ENCODE data around the gene CSMD2.

The CSMD2 gene

GRCh38 chr1:33635336-33636012, 529.6 kb downstream of the CSMD2 start:
- H3K4me3 ChIP-seq = no peak overlapping the region
- H3K9me3 ChIP-seq = no peaks in the 10 kb centered on the region
- no peak overlapping the region for H3K9ac ChIP-seq
- no peaks in the 10 kb centered on the region for H3K36me3 ChIP-seq
- no peaks in the 10 kb centered on the region for H3K27me3 ChIP-seq
- no peak for TF ChIP-seq Cebpa-rat (IDR thresholded peaks at IDR 0.05)
- no peak overlapping the region for H3K27ac ChIP-seq
- no peaks in the 10 kb centered on the region for H4K20me1 ChIP-seq
- H3K4me2 ChIP-seq = no peak overlapping the region
- H3K4me1 ChIP-seq = no peaks in the 10 kb centered on the region

DNA sequence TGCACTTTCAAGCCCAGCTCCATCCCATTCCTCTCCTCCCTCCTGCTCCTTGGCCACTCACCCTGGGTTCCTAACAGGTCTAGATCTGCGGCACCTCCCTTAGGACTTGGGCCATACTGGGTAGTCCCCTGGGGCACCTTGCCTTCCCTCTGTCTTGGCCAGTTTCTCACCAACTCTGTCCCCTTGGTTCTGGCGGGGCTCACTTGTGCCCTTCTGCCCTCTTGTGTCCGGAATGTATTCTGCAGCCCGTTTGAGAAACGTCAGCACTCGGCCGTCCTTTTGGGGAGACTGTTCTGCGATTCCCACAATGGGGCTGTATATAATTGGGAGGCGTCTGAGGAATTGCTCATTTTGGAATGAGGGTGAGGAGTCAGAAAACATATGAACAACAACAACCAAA, 530.2 kb downstream of the CSMD2 start:
- H3K4me3 ChIP-seq = no peak overlapping the region
- no peak overlapping the region for H3K4me2 ChIP-seq

GRCh38 chr1:33634143-33634542, 530.9 kb downstream of the CSMD2 start:
- no peak overlapping the region for H3K27ac ChIP-seq
- H3K4me2 ChIP-seq = no peak overlapping the region
- H3K4me3 ChIP-seq = no peak overlapping the region
- no peaks in the 10 kb centered on the region for H3K9me3 ChIP-seq
- no peaks in the 10 kb centered on the region for H3K27me3 ChIP-seq
- H3K9ac ChIP-seq = no peak overlapping the region
- H3K4me1 ChIP-seq = no peaks in the 10 kb centered on the region; the same call in 1 of the 2 replicates
- no peaks in the 10 kb centered on the region for H3K36me3 ChIP-seq
- no peak for TF ChIP-seq Cebpa-rat (IDR thresholded peaks at IDR 0.05)
- no peaks in the 10 kb centered on the region for H4K20me1 ChIP-seq

More for the DNA sequence above, 530.2 kb downstream of the CSMD2 start:
- Histone ChIP-seq H4K20me1 (no peaks in the 10 kb centered on the region), H3K27me3 (no peaks in the 10 kb centered on the region), H3K4me1 (no peaks in the 10 kb centered on the region; the same call in 1 of the 2 replicates), H3K9ac (no peak overlapping the region), H3K27ac (no peak overlapping the region), H3K36me3 (no peaks in the 10 kb centered on the region), H3K9me3 (no peaks in the 10 kb centered on the region)
- TF ChIP-seq Cebpa-rat (IDR thresholded peaks at IDR 0.05) = no peak

DNA sequence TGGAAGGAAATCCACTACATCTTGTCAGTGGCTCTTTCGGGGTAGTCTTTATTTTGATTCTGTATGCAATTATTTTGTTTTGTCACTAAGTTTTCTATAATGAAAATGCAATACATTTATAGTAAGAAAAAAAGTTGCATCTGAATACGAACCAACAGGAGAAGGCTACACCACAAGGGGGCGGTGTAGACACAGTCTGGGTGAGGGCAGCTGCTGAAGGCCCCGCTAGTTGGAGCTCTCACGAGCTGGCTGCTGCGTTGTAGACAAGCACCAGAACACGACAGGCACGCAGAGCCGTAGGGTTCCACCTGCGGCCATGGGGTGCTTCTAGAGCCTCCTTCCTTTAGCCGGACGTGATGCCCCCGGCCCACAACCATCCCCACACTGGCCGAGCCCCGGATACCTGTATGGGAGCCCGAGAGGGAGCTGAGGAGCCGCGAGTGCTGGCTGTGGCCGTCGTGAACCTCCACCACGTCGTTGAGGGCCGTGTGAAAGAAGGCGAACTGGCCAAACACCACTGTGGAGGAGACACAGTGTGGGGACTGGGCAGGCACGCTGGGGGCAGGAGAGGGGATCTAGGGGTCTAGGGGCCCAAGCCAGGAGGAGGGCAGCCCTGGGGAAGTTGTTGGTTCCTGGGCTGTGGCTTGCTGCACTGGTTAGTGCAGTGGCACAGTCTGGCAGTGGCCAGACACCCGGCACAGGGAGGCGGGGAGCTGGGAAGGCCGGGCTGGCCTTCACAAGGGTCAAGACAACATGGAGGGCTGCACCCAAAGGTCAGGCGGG, 531.8 kb downstream of the CSMD2 start:
- H3K36me3 ChIP-seq = no peaks in the 10 kb centered on the region
- no peaks in the 10 kb centered on the region for H4K20me1 ChIP-seq
- TF ChIP-seq Cebpa-rat (IDR thresholded peaks at IDR 0.05) = no peak
- H3K4me2 ChIP-seq = no peak overlapping the region
- H3K9me3 ChIP-seq = no peaks in the 10 kb centered on the region
- no peak overlapping the region for H3K27ac ChIP-seq
- no peak overlapping the region for H3K9ac ChIP-seq
- no peaks in the 10 kb centered on the region for H3K27me3 ChIP-seq
- H3K4me3 ChIP-seq = no peak overlapping the region
- peaks cover 2% of the 10 kb centered on the region; the same call in 1 of the 2 replicates for H3K4me1 ChIP-seq

DNA sequence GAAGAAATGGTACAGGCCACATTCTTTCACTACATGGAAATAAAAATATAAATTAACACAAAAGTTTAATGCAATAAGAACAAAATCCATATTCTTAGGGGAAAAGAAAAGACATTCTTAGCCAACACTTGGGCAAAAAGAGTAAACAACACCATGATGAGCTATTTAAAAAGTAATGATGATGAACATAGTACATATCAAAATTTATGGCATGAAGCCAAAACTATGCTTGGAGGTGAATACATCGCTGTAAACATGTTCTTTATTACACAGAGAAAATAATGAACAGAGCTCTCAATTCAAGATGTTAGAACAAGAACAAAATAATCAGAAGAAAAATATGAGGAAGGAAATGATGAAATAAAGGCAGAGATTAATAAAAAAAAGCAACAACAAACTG, 534.3 kb downstream of the CSMD2 start:
- H3K27me3 ChIP-seq = no peaks in the 10 kb centered on the region
- TF ChIP-seq Cebpa-rat (IDR thresholded peaks at IDR 0.05) = no peak

DNA sequence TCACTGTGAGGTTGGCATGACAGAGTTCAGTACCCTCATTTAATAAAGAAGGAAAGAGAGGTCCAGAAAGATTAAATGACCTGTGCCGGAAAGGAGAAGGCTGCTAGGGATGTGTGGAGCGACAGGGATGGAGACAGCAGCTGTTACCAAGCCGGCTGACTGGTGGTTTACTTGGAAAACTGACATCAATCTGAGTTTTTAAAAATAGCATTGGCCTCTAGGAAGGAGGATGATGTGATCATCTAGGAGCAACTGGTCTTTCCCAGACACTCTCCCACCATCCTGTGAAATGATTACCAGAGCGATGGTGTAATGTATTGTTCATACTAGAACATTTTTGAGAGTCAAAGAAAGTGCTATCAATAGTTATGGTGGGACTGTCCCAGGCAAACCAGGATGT, 538.2 kb downstream of the CSMD2 start:
- no peak overlapping the region for H3K27ac ChIP-seq
- H3K4me3 ChIP-seq = no peak overlapping the region
- H3K4me2 ChIP-seq = no peak overlapping the region
- no peaks in the 10 kb centered on the region for H4K20me1 ChIP-seq
- no peak for TF ChIP-seq Cebpa-rat (IDR thresholded peaks at IDR 0.05)
- H3K27me3 ChIP-seq = no peaks in the 10 kb centered on the region
- no peaks in the 10 kb centered on the region for H3K36me3 ChIP-seq
- H3K9ac ChIP-seq = no peak overlapping the region
- H3K4me1 ChIP-seq = peaks cover 12% of the 10 kb centered on the region
- H3K9me3 ChIP-seq = no peaks in the 10 kb centered on the region; the same call in 1 of the 2 replicates

More for the DNA sequence above, 534.3 kb downstream of the CSMD2 start:
- H3K4me1 ChIP-seq = peaks cover 12% of the 10 kb centered on the region
- H3K36me3 ChIP-seq = no peaks in the 10 kb centered on the region
- H4K20me1 ChIP-seq = no peaks in the 10 kb centered on the region
- H3K9ac ChIP-seq = no peak overlapping the region
- no peak overlapping the region for H3K4me2 ChIP-seq
- H3K9me3 ChIP-seq = no peaks in the 10 kb centered on the region
- no peak overlapping the region for H3K27ac ChIP-seq
- no peak overlapping the region for H3K4me3 ChIP-seq

GRCh38 chr1:33624991-33625870, 539.8 kb downstream of the CSMD2 start:
- no peak for TF ChIP-seq Cebpa-rat (IDR thresholded peaks at IDR 0.05)
- H3K4me1 ChIP-seq = peaks cover 12% of the 10 kb centered on the region
- no peaks in the 10 kb centered on the region for H3K36me3 ChIP-seq
- H3K4me2 ChIP-seq = no peak overlapping the region
- H3K9me3 ChIP-seq = no peaks in the 10 kb centered on the region; the same call in 1 of the 2 replicates
- no peaks in the 10 kb centered on the region for H3K27me3 ChIP-seq
- no peak overlapping the region for H3K4me3 ChIP-seq
- H3K27ac ChIP-seq = no peak overlapping the region
- no peak overlapping the region for H3K9ac ChIP-seq
- no peaks in the 10 kb centered on the region for H4K20me1 ChIP-seq

- Histone ChIP-seq H3K9ac (no peak overlapping the region), H4K20me1 (no peaks in the 10 kb centered on the region), H3K27me3 (no peaks in the 10 kb centered on the region), H3K4me2 (no peak overlapping the region), H3K36me3 (no peaks in the 10 kb centered on the region), H3K9me3 (no peaks in the 10 kb centered on the region; the same call in 1 of the 2 replicates), H3K4me1 (peaks cover 12% of the 10 kb centered on the region), H3K27ac (no peak overlapping the region), H3K4me3 (no peak overlapping the region)
- TF ChIP-seq Cebpa-rat (IDR thresholded peaks at IDR 0.05) = no peak
Measured at GRCh38 chr1:33624261-33624990, 540.6 kb downstream of the CSMD2 start.

DNA sequence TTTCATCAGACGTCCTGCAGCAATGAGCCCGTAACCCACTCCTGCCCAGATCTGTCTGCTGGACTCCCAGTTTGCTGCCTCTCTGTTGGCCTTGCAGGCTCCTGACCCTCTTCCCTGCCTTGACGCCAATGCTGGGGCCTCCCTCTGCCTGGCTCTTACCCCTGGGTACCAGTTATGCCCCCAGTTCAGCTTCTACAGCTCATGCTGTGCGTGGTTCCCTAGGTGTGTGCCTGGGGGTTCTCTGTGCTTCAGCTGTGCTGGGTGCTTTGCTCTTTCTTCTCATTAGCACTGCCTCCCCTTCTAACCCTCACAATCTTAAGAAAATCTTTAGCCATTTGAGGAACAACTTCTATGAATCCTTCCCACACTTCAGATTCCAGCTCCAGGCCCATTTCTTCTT, 541.2 kb downstream of the CSMD2 start:
- Histone ChIP-seq H3K9me3 (no peaks in the 10 kb centered on the region; the same call in 1 of the 2 replicates), H3K4me1 (peaks cover 12% of the 10 kb centered on the region), H3K27me3 (no peaks in the 10 kb centered on the region), H3K27ac (no peak overlapping the region), H4K20me1 (no peaks in the 10 kb centered on the region), H3K36me3 (no peaks in the 10 kb centered on the region), H3K4me2 (no peak overlapping the region), H3K4me3 (no peak overlapping the region), H3K9ac (no peak overlapping the region)
- no peak for TF ChIP-seq Cebpa-rat (IDR thresholded peaks at IDR 0.05)
